H1 (cell line): ENCODE data around the gene HOMER2. TPM values are rescaled to one million over a fixed set of nuclear protein-coding genes. Genes with fewer than 3 reads are reported as not detected.

Experiments used
- CTCF ChIA-PET: fragments of 300-600 bp; sonication (Branson Sonifier 250); formaldehyde crosslinking; loops from one replicate; lab custom pipeline; 2021; ENCODE audit not compliant: partially characterized antibody; lab: Charles Lee
- POLR2A ChIA-PET: fragments of 300-600 bp; sonication (Branson Sonifier 250); formaldehyde crosslinking; loops from one replicate; lab custom pipeline; 2021; ENCODE audit warnings: inconsistent platforms; ENCODE audit not compliant: partially characterized antibody; lab: Charles Lee
- DNase-seq, 2 experiments: peaks; one replicate each; pipeline versions ENCODE4 v3.0.0 to v3.0.0-alpha.2; 2010 to 2022; ENCODE audit warnings: low spot score in 2 of 2, low read depth in 1 of 2, mixed read lengths in 1 of 2
- FAIRE-seq: peaks from 2 replicates; lab custom pipeline; 2011; peaks lifted over from hg19 to GRCh38; lab: Jason Lieb, UNC
- H2AFZ ChIP-seq: 2 replicates; pipeline ENCODE4 v1.8.1; 2012; ENCODE audit warnings: low read length, inconsistent platforms
- H2AK5ac ChIP-seq: 2 replicates; pipeline ENCODE4 v1.6.1; 2013; ENCODE audit warnings: low read depth, low read length
- H2BK120ac ChIP-seq: replicated peaks from 2 replicates; pipeline ENCODE3; 2013; ENCODE audit warnings: low read depth, low read length, inconsistent platforms
- H2BK12ac ChIP-seq: 2 replicates; pipeline ENCODE4 v1.6.1; 2013; ENCODE audit warnings: low read depth, low read length
- H2BK15ac ChIP-seq: 2 replicates; pipeline ENCODE4 v1.6.1; 2013; ENCODE audit warnings: low read length
- H2BK20ac ChIP-seq: 2 replicates; pipeline ENCODE4 v1.6.1; 2013; ENCODE audit warnings: low read length
- H2BK5ac ChIP-seq: 2 replicates; pipeline ENCODE4 v1.6.1; 2013; ENCODE audit warnings: low read depth, low read length
- H3K14ac ChIP-seq: 2 replicates; pipeline ENCODE4 v1.6.1; 2013; ENCODE audit warnings: inconsistent platforms; ENCODE audit not compliant: insufficient read length
- H3K18ac ChIP-seq: 2 replicates; pipeline ENCODE4 v1.6.1; 2013; ENCODE audit warnings: low read length; ENCODE audit errors: extremely low read depth
- H3K23ac ChIP-seq: 2 replicates; pipeline ENCODE4 v1.6.1; 2013; ENCODE audit warnings: inconsistent platforms; ENCODE audit not compliant: insufficient read length
- H3K23me2 ChIP-seq: 2 replicates; pipeline ENCODE4 v1.6.1; 2013; ENCODE audit warnings: low read depth, low read length
- H3K27ac ChIP-seq: 2 replicates; pipeline ENCODE4 v1.6.1; 2011; ENCODE audit warnings: low read depth, low read length, inconsistent platforms
- H3K27me3 ChIP-seq, 4 experiments: replicated peaks in 1 of 4; 1 replicate in 1 of 4; 2 replicates in 3 of 4; pipeline versions ENCODE4 v1.6.1 to v1.8.1; 2011 to 2013; ENCODE audit warnings: low read length in 3 of 4, mild to moderate bottlenecking in 3 of 4, inconsistent platforms in 2 of 4, mixed read lengths in 2 of 4, moderate library complexity in 1 of 4; ENCODE audit not compliant: control insufficient read depth in 3 of 4, insufficient read depth in 3 of 4; ENCODE audit errors: extremely low read depth in 1 of 4
- H3K36me3 ChIP-seq, 4 experiments: 2 replicates each; pipeline versions ENCODE4 v1.6.1 to v1.8.1; 2011 to 2013; ENCODE audit warnings: mild to moderate bottlenecking in 4 of 4, low read length in 3 of 4, moderate library complexity in 2 of 4, control low read depth in 1 of 4, inconsistent platforms in 1 of 4; ENCODE audit not compliant: insufficient read depth in 4 of 4, control insufficient read depth in 2 of 4
- H3K4ac ChIP-seq: replicated peaks from 2 replicates; pipeline ENCODE3; 2013; ENCODE audit warnings: low read length, low read depth, mixed read lengths, inconsistent platforms; ENCODE audit not compliant: insufficient read length
- H3K4me1 ChIP-seq, 4 experiments: replicated peaks in 1 of 4; 1 replicate in 1 of 4; 2 replicates in 3 of 4; pipeline versions ENCODE4 v1.6.1 to v1.8.1; 2011 to 2013; ENCODE audit warnings: low read length in 3 of 4, inconsistent platforms in 2 of 4, mixed read lengths in 1 of 4; ENCODE audit not compliant: insufficient read depth in 4 of 4, control insufficient read depth in 3 of 4
- H3K4me2 ChIP-seq, 2 experiments: 2 replicates each; pipeline versions ENCODE4 v1.6.1 to v1.8.1; 2011 to 2013; ENCODE audit warnings: low read depth in 2 of 2, low read length in 2 of 2, control low read depth in 1 of 2, inconsistent platforms in 1 of 2, mild to moderate bottlenecking in 1 of 2; ENCODE audit not compliant: insufficient read depth in 1 of 2
- H3K4me3 ChIP-seq, 4 experiments: fragments of 200-600, 300-600 bp in 1 of 4; sonication (generic), shearing (Covaris generic), sonication (Bioruptor Twin) in 1 of 4; 2 replicates each; pipeline versions ENCODE4 v1.5.1 to v1.8.1; 2011 to 2016; ENCODE audit warnings: low read length in 4 of 4, low read depth in 3 of 4, control low read depth in 2 of 4, inconsistent platforms in 2 of 4, mild to moderate bottlenecking in 2 of 4, mixed read lengths in 1 of 4, moderate library complexity in 1 of 4; ENCODE audit not compliant: insufficient read depth in 2 of 4; ENCODE audit errors: extremely low read depth in 1 of 4
- H3K56ac ChIP-seq: replicated peaks from 2 replicates; pipeline ENCODE3; 2013; ENCODE audit warnings: low read depth, mild to moderate bottlenecking, mixed read lengths, low read length, inconsistent platforms; ENCODE audit not compliant: insufficient read length
- H3K79me1 ChIP-seq: 2 replicates; pipeline ENCODE4 v1.6.1; 2013; ENCODE audit warnings: low read depth, low read length, control low read depth
- H3K79me2 ChIP-seq, 2 experiments: 2 replicates each; pipeline versions ENCODE4 v1.6.1 to v1.8.1; 2012 to 2013; ENCODE audit warnings: low read length in 2 of 2, mild to moderate bottlenecking in 2 of 2, inconsistent platforms in 1 of 2; ENCODE audit not compliant: insufficient read depth in 2 of 2, control insufficient read depth in 1 of 2
- H3K9ac ChIP-seq, 4 experiments: replicated peaks in 1 of 4; 1 replicate in 1 of 4; 2 replicates in 3 of 4; pipeline versions ENCODE4 v1.6.1 to v1.8.1; 2011 to 2013; ENCODE audit warnings: low read depth in 3 of 4, low read length in 3 of 4, control low read depth in 2 of 4, mild to moderate bottlenecking in 2 of 4, moderate library complexity in 2 of 4, inconsistent platforms in 1 of 4; ENCODE audit errors: extremely low read depth in 1 of 4
- H3K9me3 ChIP-seq, 2 experiments: 2 replicates each; pipeline versions ENCODE4 v1.6.1 to v1.8.1; 2012 to 2013; ENCODE audit warnings: mild to moderate bottlenecking in 2 of 2, moderate library complexity in 2 of 2, control low read depth in 1 of 2, inconsistent platforms in 1 of 2, low read depth in 1 of 2, low read length in 1 of 2, mixed read lengths in 1 of 2; ENCODE audit not compliant: insufficient read depth in 2 of 2
- H4K20me1 ChIP-seq, 2 experiments: replicated peaks in 1 of 2; 2 replicates each; pipeline versions ENCODE3 to v1.8.1; 2011 to 2013; ENCODE audit warnings: inconsistent platforms in 2 of 2, low read length in 2 of 2, mild to moderate bottlenecking in 1 of 2; ENCODE audit not compliant: insufficient read depth in 2 of 2, control insufficient read depth in 1 of 2
- H4K5ac ChIP-seq: 2 replicates; pipeline ENCODE4 v1.6.1; 2013; ENCODE audit warnings: low read length, low read depth, mixed read lengths, inconsistent platforms; ENCODE audit not compliant: insufficient read length
- H4K8ac ChIP-seq: 2 replicates; pipeline ENCODE4 v1.8.0; 2013; ENCODE audit warnings: mild to moderate bottlenecking, moderate library complexity, low read length, inconsistent platforms; ENCODE audit not compliant: insufficient read depth; ENCODE audit errors: extremely low read depth
- H4K91ac ChIP-seq: replicated peaks from 2 replicates; pipeline ENCODE3; 2013; ENCODE audit warnings: low read length, mixed read lengths, inconsistent platforms; ENCODE audit not compliant: insufficient read length
- ASH2L ChIP-seq: fragments of 200-600, 300-600 bp; sonication (generic); IDR thresholded peaks from one replicate; pipeline ENCODE4 v1.7.1; 2017; ENCODE audit warnings: low read length
- ATF2 ChIP-seq: IDR thresholded peaks from 2 replicates; pipeline ENCODE4 v1.6.1; 2012; ENCODE audit warnings: low read length, inconsistent platforms
- BRCA1 ChIP-seq: IDR thresholded peaks from 2 replicates; pipeline ENCODE4 v1.6.1; 2012; ENCODE audit warnings: low read depth, low read length, improper control_type of control experiment
- CEBPB ChIP-seq: IDR thresholded peaks from 2 replicates; pipeline ENCODE4 v1.6.1; 2012; ENCODE audit warnings: low read depth, low read length
- EGR1 ChIP-seq: IDR thresholded peaks from 2 replicates; pipeline ENCODE4 v1.6.1; 2011; ENCODE audit warnings: low read depth, low read length, borderline replicate concordance
- JUND ChIP-seq: IDR thresholded peaks from 2 replicates; pipeline ENCODE4 v1.6.1; 2011; ENCODE audit warnings: mild to moderate bottlenecking, improper control_type of control experiment, low read length
- POLR2A ChIP-seq, 2 experiments: IDR thresholded peaks; 1 replicate in 1 of 2; 2 replicates in 1 of 2; pipeline ENCODE4 v1.6.1; 2011; ENCODE audit warnings: low read depth in 2 of 2, low read length in 2 of 2, mild to moderate bottlenecking in 2 of 2; ENCODE audit errors: control extremely low read depth in 1 of 2
- POLR2AphosphoS5 ChIP-seq: IDR thresholded peaks from 2 replicates; pipeline ENCODE4 v1.6.1; 2011; ENCODE audit warnings: low read depth, low read length
- POU5F1 ChIP-seq: IDR thresholded peaks from 2 replicates; pipeline ENCODE4 v1.6.1; 2011; ENCODE audit warnings: low read depth, mild to moderate bottlenecking, low read length, moderate library complexity
- SP1 ChIP-seq: IDR thresholded peaks from 2 replicates; pipeline ENCODE4 v1.6.1; 2011; ENCODE audit warnings: low read depth, low read length
- TAF7 ChIP-seq: optimal IDR thresholded peaks from 2 replicates; pipeline ENCODE3; 2011; ENCODE audit warnings: low read depth, mild to moderate bottlenecking, inconsistent platforms, low read length, moderate library complexity, borderline replicate concordance
- YY1 ChIP-seq: IDR thresholded peaks from 2 replicates; pipeline ENCODE4 v1.6.1; 2011; ENCODE audit warnings: low read depth, mild to moderate bottlenecking, low read length
- WGBS, 2 experiments: shearing (Covaris generic) in 1 of 2; methylation state at CpG; one replicate each; pipeline versions ENCODE4 v1.1.6 to v1.1.7; 2013 to 2015; ENCODE audit warnings: low lambda C conversion rate in 2 of 2, mixed read lengths in 2 of 2, inconsistent platforms in 1 of 2, low coverage in 1 of 2, missing lambda C conversion rate in 1 of 2; ENCODE audit not compliant: insufficient replicate concordance in 2 of 2, insufficient coverage in 1 of 2, insufficient read length in 1 of 2; ENCODE audit errors: extremely low coverage in 1 of 2, missing lambda C conversion rate in 1 of 2; 5-methylcytosine and 5-hydroxymethylcytosine counted together
- polyA plus RNA-seq, 7 experiments: library from polyadenylated mRNA; depleted of rRNA in 3 of 7; stranded (reverse) in 5 of 7; unstranded in 2 of 7; fragments of >200 nt in 5 of 7; fragments of 200-250 nt in 2 of 7; gene quantifications; 1 replicate in 5 of 7; 2 replicates in 1 of 7; 4 replicates in 1 of 7; pipeline versions ENCODE4 v1.2.1 to v1.2.3, GENCODE V29; 2011 to 2013; ENCODE audit warnings: missing spikeins in 2 of 7, mixed read lengths in 2 of 7
- total RNA-seq: library from RNA; stranded (reverse); fragmentation: NEBNext Ultra II Directional; extraction: Animal tissue kit (Norgen Biotek cat#: 25700); gene quantifications from 2 replicates; pipeline ENCODE4 v1.2.1, GENCODE V29; 2021

HOMER2 gene
- total and polyA plus RNA-seq, 2 of the 8 experiments (the other 6 are each of a cell fraction or from before 2014, with no cell fraction given), result 12.5 to 27.6 TPM

GRCh38 chr15:82995076-82995475 is 42.6 kb upstream of the HOMER2 start:
- H3K14ac ChIP-seq, result no peak overlapping the region
- ChIA-PET POLR2A (interaction anchor here (1.2 to 1.9 kb wide), 3 partner anchors 10 to 73 kb away, joined by 3 to 9 read pairs (median 5); partner anchors contain the start of gene RAMAC), CTCF (interaction anchor here (0.8 to 1.1 kb wide), 2 partner anchors 15 to 436 kb away, joined by 3 read pairs; no protein-coding TSS in a partner anchor)
- H4K5ac ChIP-seq, result no peak overlapping the region
- H2AFZ ChIP-seq, result no peak overlapping the region
- no peaks in the 10 kb centered on the region for H4K20me1 ChIP-seq
- no peak overlapping the region for H3K27ac ChIP-seq
- H3K4me1 ChIP-seq, result peaks cover 0 to under 1% (median 0%) of the 10 kb centered on the region in 4 experiments; a peak in 1 of 7 replicates
- peaks cover 0 to 3% of the 10 kb centered on the region in 2 experiments; a peak in 1 of 4 replicates for H3K9me3 ChIP-seq
- no peak overlapping the region for H2BK120ac ChIP-seq
- no peak overlapping the region for H2BK5ac ChIP-seq
- no peaks in the 10 kb centered on the region for H3K23me2 ChIP-seq
- no peaks in the 10 kb centered on the region for H3K79me1 ChIP-seq
- H3K27me3 ChIP-seq, result no peaks in the 10 kb centered on the region
- H4K8ac ChIP-seq, result no peak overlapping the region
- no peak overlapping the region for H4K91ac ChIP-seq
- TF ChIP-seq POLR2A (IDR thresholded peaks at IDR 0.05; ENCODE audit: control extremely low read depth in 1 of 2, low read depth in 2 of 2, low read length in 2 of 2), result no peak
- no peak for TF ChIP-seq POU5F1
- TF ChIP-seq POLR2AphosphoS5, result no peak
- no peak for TF ChIP-seq YY1
- TF ChIP-seq CEBPB, result no peak
- TF ChIP-seq SP1, result no peak
- no peak for TF ChIP-seq BRCA1
- no peak for TF ChIP-seq ASH2L
- no peak for TF ChIP-seq EGR1
- TF ChIP-seq TAF7, result no peak
- TF ChIP-seq ATF2, result no peak
- TF ChIP-seq JUND, result no peak
- H3K23ac ChIP-seq, result no peak overlapping the region
- no peak for DNase-seq
- FAIRE-seq, result no peak
- H3K36me3 ChIP-seq, result peaks cover 0 to 7% (median 0%) of the 10 kb centered on the region in 4 experiments; a peak in 2 of 8 replicates
- H3K9ac ChIP-seq, result no peak overlapping the region
- H3K4me2 ChIP-seq, result no peak overlapping the region
- 83% methylated on average over 2 of the region's 2 CpGs; no CpG with 5 or more reads in 1 of the 2 experiments for WGBS, 2 experiments
- H3K79me2 ChIP-seq, result no peaks in the 10 kb centered on the region
- no peak overlapping the region for H2AK5ac ChIP-seq
- no peak overlapping the region for H3K4ac ChIP-seq
- no peak overlapping the region for H3K18ac ChIP-seq
- no peak overlapping the region for H3K56ac ChIP-seq
- H2BK12ac ChIP-seq, result no peak overlapping the region
- H2BK20ac ChIP-seq, result no peak overlapping the region
- H2BK15ac ChIP-seq, result no peak overlapping the region
- H3K4me3 ChIP-seq, result no peak overlapping the region
